ENCODE results near the gene TRPC3.
"Not testable (repeated sequence)": the region's sequence is repeated elsewhere in the genome, so short reads cannot be mapped to it uniquely, and the experiment has no call there.

TRPC3 gene

GRCh38 chr4:121943941-121944340, 7.9 kb downstream of the TRPC3 start:
- DNase-seq, result peak; percentile 15

GRCh38 chr4:121939690-121940089, 12.2 kb downstream of the TRPC3 start:
- DNase-seq, result no peak

- DNase-seq, result no peak
Observed at GRCh38 chr4:121938282-121939092, 13.4 kb downstream of the TRPC3 start.

GRCh38 chr4:121936101-121936500, 15.8 kb downstream of the TRPC3 start:
- DNase-seq, result no peak

GRCh38 chr4:121934635-121935034, 17.2 kb downstream of the TRPC3 start:
- DNase-seq, result no peak

GRCh38 chr4:121932212-121932974, 19.5 kb downstream of the TRPC3 start:
- DNase-seq, result no peak

GRCh38 chr4:121930304-121930703, 21.6 kb downstream of the TRPC3 start:
- DNase-seq, result no peak

GRCh38 chr4:121927948-121928347, 23.9 kb downstream of the TRPC3 start:
- no peak for DNase-seq

GRCh38 chr4:121926490-121926889, 25.4 kb downstream of the TRPC3 start:
- not testable (repeated sequence) for DNase-seq

- no peak for DNase-seq
Observed at GRCh38 chr4:121923306-121923705, 28.6 kb downstream of the TRPC3 start.

- no peak for DNase-seq
Observed at GRCh38 chr4:121913667-121914066, 38.2 kb downstream of the TRPC3 start.

GRCh38 chr4:121908346-121908745, 43.5 kb downstream of the TRPC3 start:
- no peak for DNase-seq

GRCh38 chr4:121900132-121900983, 51.5 kb downstream of the TRPC3 start:
- DNase-seq, result peak; percentile 50

GRCh38 chr4:121898150-121898549, 53.7 kb downstream of the TRPC3 start:
- DNase-seq, result peak; percentile 50

- no peak for DNase-seq
Observed at GRCh38 chr4:121888134-121888533, 63.7 kb downstream of the TRPC3 start.

GRCh38 chr4:121885115-121885514, 66.7 kb downstream of the TRPC3 start:
- no peak for DNase-seq

GRCh38 chr4:121881158-121881557, 70.7 kb downstream of the TRPC3 start:
- no peak for DNase-seq

GRCh38 chr4:121879135-121879534, 72.7 kb downstream of the TRPC3 start:
- DNase-seq, result no peak

GRCh38 chr4:121877041-121877773, 74.7 kb downstream of the TRPC3 start:
- no peak for DNase-seq

GRCh38 chr4:121876070-121876469, 75.8 kb downstream of the TRPC3 start:
- no peak for DNase-seq

GRCh38 chr4:121875652-121876051, 76.2 kb downstream of the TRPC3 start:
- no peak for DNase-seq

- DNase-seq, result no peak
Observed at GRCh38 chr4:121873604-121874003, 78.3 kb downstream of the TRPC3 start.
